HG03432 (cell line): Measurements from ENCODE around the gene MCCC1.
"Not testable (repeated sequence)": the region's sequence is repeated elsewhere in the genome, so short reads cannot be mapped to it uniquely, and the experiment has no call there.

Source experiments
- ATAC-seq: cut with Tn5 transposase; IDR thresholded peaks from one replicate; pipeline ENCODE4 v1.9.1; 2021; ENCODE audit warnings: mild to moderate bottlenecking, moderate library complexity; ENCODE audit not compliant: unreplicated experiment

Gene MCCC1

GRCh38 chr3:183099026-183099837, at the start of gene MCCC1:
Gene MCCC1 (minus strand): TSS chr3:183099496. CDS start chr3:183099440, 56 bp downstream.
- ATAC-seq, result peak; percentile 99

- no peak for ATAC-seq
Observed at GRCh38 chr3:183148056-183148455, 48.8 kb upstream of the MCCC1 start.

GRCh38 chr3:183144363-183144762, 45.1 kb upstream of the MCCC1 start:
- no peak for ATAC-seq

GRCh38 chr3:183142199-183142598, 42.9 kb upstream of the MCCC1 start:
- ATAC-seq, result no peak

- no peak for ATAC-seq
Observed at GRCh38 chr3:183134844-183135243, 35.5 kb upstream of the MCCC1 start.

GRCh38 chr3:183132409-183132808, 33.1 kb upstream of the MCCC1 start:
- ATAC-seq, result no peak

GRCh38 chr3:183131735-183132134, 32.4 kb upstream of the MCCC1 start:
- ATAC-seq, result no peak

- ATAC-seq, result no peak
Observed at GRCh38 chr3:183131186-183131725, 32.0 kb upstream of the MCCC1 start.

- no peak for ATAC-seq
Observed at GRCh38 chr3:183129243-183129642, 29.9 kb upstream of the MCCC1 start.

GRCh38 chr3:183128709-183129108, 29.4 kb upstream of the MCCC1 start:
- no peak for ATAC-seq

GRCh38 chr3:183123891-183124290, 24.6 kb upstream of the MCCC1 start:
- ATAC-seq, result no peak

GRCh38 chr3:183122257-183122932, 23.1 kb upstream of the MCCC1 start:
- ATAC-seq, result no peak

GRCh38 chr3:183120538-183121215, 21.4 kb upstream of the MCCC1 start:
- no peak for ATAC-seq

- ATAC-seq, result no peak
Observed at GRCh38 chr3:183117056-183117455, 17.8 kb upstream of the MCCC1 start.

GRCh38 chr3:183116025-183116614, 16.8 kb upstream of the MCCC1 start:
- peak; percentile 92 for ATAC-seq

GRCh38 chr3:183114384-183115178, 15.3 kb upstream of the MCCC1 start:
- ATAC-seq, result no peak

GRCh38 chr3:183109847-183110246, 10.6 kb upstream of the MCCC1 start:
- not testable (repeated sequence) for ATAC-seq

GRCh38 chr3:183108470-183108869, 9.2 kb upstream of the MCCC1 start:
- ATAC-seq, result no peak

GRCh38 chr3:183108001-183108449, 8.7 kb upstream of the MCCC1 start:
- no peak for ATAC-seq

GRCh38 chr3:183107372-183107771, 8.1 kb upstream of the MCCC1 start:
- not testable (repeated sequence) for ATAC-seq
